Epithelial cell of prostate (primary cell): ENCODE data around the gene CAB39L.
A peak's percentile ranks its signal among the peaks of the same experiment; 100 is the strongest.

Source experiments
- DNase-seq: peaks from one replicate; pipeline ENCODE4 v3.0.0-alpha.2; 2011; ENCODE audit warnings: low read depth, low spot score
- H3K27ac ChIP-seq: fragments of 450-650 bp; 2 replicates; pipeline ENCODE4 v1.5.1; 2017; ENCODE audit warnings: mild to moderate bottlenecking

Gene CAB39L

DNA sequence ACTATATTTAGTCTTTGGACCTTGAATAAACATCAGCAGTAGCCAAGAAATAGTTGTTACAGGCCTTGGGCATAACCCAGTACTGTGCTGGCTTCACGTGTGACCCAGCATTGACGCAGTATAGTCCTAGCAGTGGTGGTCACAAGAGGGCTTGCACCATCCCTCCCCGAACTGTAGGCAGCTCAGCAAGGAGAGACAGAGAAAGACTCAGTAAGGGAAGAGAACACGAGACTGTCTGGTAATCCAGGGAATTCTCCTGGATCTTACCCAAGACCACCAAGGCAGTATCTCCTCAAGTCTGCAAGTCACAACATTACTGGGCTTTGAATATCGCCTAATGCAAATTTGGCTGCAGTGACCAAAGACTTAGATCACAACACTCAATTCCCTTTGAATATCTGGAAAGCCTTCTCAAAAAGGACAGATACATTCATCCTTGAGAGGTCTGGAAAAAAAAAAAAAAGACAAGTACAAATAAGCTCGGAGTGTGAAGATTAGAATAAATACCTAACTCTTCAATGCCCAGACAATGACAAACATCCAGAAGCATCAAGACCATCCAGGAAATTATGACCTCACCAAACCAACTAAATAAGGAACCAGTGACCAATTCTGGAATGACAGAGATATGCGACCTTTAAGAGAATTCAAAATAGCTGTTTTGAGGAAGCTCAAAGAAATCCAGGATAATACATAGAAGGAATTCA, 39.7 kb downstream of the CAB39L start:
- no peak for DNase-seq
- no peak overlapping the region for H3K27ac ChIP-seq

DNA sequence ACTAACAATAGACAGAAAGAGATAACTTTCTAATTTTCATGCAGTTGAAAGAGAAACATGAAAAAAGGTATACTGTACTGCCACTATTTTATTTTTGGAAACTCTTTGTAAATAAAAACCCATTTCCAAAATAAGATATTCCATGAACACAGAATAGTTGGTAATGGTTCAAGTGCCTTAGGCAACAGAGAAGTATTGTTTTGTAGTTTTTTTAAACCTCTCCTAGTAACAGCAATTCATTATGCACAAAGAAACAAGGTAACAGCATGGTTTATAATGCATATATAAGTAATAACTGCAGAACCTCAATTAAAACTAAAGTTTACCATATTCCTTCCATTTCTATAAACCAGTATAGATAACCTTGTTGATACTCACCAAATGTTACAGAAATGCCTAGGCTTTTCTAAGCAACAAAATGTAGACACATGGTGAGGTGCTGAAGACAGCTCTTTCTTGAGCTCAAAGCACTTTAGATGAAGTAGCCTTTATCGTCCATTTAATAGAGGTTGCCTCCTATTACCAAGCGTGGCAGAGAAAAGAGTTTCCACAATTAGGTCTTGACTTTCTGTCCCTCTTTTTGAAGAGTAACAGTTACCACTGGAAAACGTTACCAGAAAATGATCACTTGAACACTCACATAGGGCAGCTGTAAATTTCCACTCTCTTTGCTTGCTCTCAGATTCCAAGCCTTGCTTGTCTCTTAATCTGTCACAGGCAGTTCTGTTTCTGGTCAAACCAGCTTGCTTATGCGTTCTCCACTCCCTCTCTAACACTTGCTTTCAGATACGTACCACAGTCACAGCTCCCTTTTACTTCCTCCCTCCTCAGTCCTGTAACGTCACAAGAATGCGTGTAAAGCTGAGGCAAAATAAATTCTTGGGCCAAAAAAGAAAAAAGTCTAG, 42.9 kb downstream of the CAB39L start:
- H3K27ac ChIP-seq: peak overlapping the region; percentile 21
- DNase-seq: peak; percentile 55

DNA sequence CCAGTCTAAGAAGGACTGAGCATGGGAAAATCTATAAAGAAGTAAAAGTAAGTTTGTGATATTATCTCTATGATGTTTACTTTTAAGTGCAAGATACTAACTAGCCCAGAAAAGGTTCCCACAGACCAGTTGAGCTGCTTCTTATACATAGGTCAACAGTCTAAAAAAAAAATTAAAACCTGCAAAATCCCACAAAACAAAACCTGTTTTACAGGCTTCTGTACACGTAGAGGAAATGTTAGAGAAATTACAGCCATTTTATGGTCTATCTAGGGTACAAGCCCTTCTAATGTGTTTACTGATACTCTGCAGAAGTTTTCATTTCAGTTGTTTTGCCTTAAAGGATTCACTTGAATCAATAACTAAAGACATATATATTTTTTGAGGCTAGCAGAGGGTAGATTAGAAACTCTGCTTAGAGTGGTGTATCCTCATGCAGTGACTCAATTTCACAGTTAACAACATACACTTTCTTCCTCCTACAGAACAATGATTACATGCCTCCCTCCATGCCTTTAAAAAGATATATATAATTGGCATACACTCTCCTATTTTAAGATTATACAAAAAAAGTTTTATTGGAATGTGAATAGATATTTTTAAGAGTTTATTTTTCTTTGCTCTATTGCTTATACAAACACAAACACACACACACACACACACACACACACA, 43.9 kb downstream of the CAB39L start:
- peak; percentile 20 for DNase-seq
- no peak overlapping the region for H3K27ac ChIP-seq

DNA sequence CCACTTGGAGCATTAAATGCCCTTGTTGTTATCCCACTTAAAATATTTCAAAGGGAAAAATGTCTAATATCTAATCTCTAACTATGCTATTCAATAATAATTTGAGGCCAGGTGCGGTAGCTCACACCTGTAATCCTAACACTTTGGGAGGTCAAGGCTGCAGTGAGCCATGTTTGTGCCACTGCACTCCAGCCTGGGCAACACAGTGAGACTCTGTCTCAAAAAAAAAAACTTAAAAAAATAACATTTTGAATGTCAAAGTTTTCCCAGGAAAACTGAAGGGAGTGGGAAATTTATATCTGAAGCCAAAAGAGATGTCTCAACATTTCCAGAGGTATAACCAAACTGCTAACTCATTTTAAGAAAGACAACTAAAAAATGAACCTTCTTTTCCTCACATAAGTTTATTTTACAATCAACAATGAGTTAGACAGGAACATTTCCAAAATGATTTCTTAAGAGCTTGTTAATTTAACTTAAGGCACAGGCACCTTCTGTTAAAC, 47.9 kb downstream of the CAB39L start:
- H3K27ac ChIP-seq: no peak overlapping the region

DNA sequence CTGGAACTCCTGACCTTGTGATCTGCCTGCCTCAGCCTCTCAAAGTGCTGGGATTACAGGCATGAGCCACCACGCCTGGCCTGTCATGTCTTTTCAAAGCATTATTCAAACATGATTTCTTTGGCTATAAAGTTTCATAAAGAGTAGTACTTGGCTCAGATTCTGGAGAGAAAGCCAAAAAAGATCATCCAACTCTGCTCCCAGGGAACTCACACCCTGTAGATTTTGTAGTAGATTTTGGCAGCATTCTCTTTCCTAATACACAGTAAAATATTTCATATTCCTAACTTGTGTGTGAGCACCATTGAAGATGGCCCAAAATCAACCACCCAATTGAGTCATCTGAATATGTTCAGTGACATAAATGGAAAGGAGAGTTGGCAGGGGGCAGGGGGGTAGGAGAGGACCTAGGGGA, 48.4 kb downstream of the CAB39L start:
- H3K27ac ChIP-seq: no peak overlapping the region
- no peak for DNase-seq

More for the DNA sequence above, 47.9 kb downstream of the CAB39L start:
- DNase-seq: no peak

DNA sequence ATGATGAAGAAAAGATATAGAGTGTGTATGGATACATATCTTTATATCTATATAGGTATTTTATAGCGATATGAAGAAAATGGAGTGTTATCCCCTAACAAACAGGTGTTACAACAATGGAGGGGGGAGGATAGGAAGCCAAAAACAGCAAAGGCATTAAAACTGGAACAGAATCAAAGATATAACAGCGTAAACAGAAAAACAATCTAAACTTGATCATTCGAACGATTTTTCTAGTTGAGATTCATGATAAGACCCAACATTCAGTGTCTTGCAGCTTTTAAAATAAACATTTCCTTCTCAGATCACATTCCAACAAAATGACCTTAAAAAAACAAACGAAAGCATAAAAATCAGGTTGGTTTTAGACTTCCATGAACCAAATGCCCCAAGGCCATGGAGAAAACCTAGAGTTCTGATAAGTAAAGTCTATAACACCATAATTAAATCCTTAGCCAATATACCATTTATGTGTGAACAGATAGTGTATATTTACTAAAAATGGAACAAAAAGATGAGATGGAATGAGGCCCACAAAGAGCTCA, 55.7 kb downstream of the CAB39L start:
- DNase-seq: no peak
- no peak overlapping the region for H3K27ac ChIP-seq

DNA sequence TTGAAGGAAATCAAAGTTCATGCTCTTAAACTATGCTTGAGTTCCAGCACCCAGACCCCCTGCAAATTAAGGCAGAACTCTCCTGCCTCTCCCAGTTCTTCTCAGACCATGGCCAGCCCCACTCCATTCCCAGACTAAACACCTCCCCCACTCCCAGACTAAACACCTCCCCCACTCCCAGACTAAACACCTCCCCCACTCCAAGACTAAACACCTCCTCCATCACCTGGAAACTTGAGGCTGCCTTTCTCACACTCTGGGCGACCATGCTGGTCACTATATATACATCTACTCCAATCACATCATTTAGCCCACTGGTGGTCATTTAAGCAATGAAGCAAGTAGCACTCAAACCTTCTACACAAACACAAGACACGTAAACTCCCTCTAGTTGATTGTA, 57.2 kb downstream of the CAB39L start:
- no peak overlapping the region for H3K27ac ChIP-seq
- DNase-seq: no peak

DNA sequence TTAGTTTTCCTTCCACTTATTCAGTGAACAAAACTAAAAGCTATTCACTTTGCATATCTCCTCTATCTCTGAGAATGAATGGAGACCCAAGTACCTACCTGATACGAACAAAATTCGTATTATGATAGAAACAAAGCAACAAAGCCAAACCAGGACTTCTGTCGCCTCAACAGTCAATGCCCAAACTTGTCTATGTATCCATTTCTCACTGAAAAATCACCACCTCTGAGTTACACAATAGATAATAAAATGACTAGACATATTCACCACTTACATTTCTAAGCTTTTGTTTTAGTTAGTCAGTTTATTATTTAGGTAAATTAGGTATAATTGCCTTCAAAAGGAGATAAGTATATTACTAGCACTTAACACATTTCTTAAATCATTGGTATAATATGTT, 67.7 kb downstream of the CAB39L start:
- no peak for DNase-seq
- no peak overlapping the region for H3K27ac ChIP-seq

DNA sequence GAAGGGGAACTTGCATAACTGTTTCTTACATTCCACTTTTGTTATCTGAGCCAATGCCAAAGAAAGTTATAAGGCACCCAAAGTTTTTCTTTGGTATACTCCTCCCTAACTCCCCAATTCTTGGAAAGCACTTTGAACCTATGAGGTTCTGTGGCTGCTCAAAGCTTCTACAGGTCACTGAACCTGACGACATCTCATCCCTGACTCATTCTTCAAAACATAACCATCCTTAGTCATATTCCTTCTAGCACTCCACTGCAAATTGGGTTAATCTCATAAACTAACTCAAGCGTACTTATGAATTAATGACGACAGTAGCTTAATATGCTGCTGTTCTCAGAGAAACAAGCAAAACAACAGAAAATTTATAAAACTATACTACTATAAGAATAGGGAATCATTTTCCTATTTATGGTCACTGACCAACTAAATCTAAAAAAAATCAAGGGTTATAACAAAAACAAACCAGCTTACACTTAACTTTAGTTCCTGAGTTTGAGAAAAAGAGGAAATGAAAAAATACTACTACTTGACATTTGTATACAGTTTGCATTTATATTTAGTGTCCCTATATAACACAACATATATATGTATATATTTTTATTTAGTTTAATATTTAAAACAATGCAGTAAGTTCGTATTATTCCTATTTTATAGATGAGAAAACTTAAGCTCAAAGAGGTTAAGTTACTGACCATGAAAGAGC, 69.1 kb downstream of the CAB39L start:
- peak; percentile 46 for DNase-seq
- no peak overlapping the region for H3K27ac ChIP-seq

DNA sequence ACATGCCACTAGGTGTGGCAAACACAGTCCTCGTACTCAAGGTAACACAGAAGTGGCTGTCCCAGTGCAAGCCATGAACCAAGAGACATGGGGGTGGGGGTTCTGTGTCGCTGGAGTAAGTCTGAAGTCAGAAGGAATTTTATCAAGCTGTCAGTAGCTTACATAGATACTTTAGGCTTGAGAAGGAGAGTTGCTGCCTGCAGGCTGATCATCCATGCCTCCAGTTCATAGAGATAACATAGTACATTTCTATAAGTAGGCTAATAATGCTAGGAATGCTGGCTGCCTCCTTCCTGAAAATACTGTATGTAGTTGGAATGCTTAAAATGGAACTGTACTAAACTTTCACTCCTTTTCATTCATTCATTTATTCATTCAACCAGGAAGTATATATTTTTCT, 70.1 kb downstream of the CAB39L start:
- no peak overlapping the region for H3K27ac ChIP-seq
- DNase-seq: no peak

DNA sequence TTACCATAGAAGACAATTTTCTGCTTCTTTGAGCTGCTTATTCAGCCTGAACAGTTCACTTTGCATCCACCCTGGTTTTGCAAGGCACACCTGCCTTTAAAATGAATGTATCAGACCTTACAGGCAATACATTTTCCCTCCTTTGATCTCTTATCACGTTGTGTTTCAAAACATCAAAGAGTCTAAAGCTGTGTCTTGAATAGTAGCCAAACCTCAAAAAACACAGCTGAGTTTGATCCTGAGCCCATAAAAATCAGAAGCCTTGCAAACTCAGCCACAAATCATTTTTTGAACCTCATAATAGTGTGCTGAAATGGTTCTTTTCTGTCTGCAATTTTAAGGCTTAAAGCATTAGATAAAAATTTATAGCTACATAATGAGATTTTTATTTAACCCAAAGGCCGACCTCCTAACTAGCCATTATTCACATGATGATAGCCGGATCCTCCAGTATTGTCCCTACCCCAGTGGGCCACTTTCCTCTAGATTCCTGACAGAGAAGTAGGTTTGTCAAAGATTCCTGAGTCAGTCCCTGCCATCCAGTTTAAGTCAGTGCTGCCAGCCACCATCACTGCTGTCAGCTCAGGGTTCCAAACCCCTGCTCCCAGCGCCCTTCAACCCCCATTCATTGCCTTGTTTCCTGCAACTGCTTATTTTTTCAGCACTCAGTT, 71.8 kb downstream of the CAB39L start:
- DNase-seq: no peak
- no peak overlapping the region for H3K27ac ChIP-seq

DNA sequence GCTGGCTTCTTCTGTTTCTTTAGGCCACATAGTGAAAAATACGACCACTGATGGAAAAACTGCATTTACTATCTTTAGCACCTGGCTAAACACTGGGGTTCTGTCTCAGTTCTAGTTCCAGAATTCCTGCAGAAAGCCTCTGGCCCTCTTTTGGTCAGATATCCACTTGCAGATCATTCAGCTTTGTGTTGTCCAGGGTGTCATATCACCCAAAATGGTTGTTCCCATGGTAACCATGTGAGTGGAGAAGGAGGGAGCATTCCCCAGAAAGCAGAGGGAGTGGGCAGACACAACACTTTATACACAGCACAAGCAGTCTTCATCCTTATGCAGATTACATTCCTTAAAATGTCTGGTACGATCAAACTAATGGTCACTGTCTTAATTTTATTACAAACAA, 73.5 kb downstream of the CAB39L start:
- no peak for DNase-seq
- no peak overlapping the region for H3K27ac ChIP-seq

DNA sequence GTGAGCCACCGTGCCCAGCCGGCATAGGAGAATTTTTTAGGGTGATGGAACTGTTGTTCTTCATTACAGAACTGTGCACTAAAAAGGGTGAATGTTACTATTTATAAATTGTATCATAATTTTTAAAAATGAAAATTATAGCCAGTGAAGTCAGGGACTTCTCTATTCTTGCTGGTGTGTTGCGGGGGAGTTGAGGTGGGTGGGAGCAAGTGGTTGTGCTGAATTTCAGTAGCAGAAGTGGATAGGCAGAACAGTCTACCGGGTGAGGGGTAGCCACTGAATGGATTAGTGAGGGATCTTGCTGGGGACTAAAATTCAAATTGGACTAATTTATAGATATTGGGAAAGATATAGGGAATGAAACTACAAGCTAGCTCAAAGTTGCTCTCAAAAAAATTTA, 74.0 kb downstream of the CAB39L start:
- no peak overlapping the region for H3K27ac ChIP-seq
- DNase-seq: no peak

DNA sequence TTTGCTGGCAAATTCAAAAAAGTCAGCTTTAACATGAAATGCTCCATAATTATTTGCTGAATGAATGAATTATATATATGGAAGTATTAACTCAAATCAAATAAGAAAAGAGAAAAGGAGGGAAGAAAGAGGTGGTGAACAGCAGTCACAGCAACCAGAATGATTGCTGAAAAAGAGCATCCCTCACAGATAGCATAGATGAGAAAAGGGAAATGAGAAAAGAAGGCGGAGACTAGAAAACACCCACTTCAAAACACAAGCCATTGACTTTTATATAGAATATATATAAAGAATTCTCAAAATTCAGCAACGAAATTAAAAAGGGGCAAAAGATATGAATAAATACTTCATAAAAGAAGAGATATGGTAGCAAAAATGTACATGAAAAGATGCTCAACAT, 75.2 kb downstream of the CAB39L start:
- DNase-seq: no peak
- H3K27ac ChIP-seq: no peak overlapping the region

DNA sequence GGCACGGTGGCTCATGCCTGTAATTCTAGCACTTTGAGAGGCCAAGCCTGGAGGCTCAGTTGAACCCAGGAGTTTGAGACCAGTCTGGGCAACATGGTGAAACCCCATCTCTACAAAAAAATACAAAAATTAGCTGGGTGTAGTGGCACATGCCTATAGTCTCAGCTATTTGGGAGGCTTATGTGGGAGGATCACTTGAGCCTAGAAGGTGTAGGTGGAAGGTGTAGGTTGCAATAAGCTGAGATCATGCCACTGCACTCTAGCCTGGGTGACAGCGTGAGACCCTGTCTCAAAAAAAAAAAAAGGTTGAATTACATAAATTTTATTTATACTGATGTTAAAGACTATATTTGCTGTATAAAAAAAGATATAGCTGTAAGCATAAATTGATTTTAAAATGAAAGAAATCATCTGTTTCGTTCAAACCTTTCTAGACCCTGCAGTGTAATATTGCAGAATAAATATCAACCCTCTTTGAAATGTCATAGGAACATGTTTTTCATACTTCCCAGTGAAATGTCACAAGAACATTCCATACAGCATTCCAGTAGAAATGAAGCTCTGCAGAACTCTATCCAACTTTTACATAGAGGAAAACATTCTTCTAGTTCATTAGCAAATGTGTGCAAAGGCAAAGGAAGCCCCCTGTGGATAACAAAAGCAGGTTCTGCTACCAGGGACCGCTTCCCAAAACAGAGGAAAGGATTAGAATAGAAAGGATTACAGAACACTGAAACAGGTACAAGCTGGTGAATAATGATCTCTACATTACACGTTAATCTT, 76.0 kb downstream of the CAB39L start:
- DNase-seq: no peak
- H3K27ac ChIP-seq: no peak overlapping the region

DNA sequence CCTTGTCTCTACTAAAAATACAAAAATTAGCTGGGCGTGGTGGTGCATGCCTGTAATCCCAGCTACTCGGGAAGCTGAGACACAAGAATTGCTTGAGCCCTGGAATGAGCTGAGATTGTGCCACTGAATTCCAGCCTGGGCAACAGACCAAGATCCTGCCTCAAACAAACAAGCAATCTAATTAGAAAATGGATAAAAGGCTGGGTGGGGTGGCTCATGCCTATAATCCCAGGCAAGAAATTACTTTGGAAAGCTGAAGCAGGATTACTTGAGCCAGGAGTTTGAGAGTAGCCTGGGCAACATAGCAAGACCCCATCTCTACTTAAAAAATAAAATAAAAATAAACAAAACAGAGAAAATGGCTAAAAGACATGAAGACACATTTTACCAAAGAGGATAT, 77.0 kb downstream of the CAB39L start:
- no peak for DNase-seq
- H3K27ac ChIP-seq: no peak overlapping the region

DNA sequence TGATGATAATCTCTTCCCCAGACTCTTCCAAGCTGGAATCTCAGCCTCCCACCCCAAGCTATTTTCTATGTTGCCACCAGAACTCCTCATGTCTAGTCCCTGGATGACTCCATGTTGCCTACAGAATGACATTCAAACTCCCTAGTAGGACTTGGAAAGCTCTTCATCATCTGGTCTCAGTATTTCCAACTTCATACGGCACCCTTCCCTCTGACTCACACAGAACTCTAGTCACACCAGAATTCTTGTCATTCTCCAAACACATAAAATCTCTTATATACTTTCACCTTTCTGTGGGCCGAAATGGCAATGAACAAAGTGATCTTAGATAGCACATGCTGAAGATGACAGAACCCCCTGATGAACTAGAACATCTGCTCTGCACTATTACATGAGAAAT, 86.2 kb downstream of the CAB39L start:
- no peak overlapping the region for H3K27ac ChIP-seq

DNA sequence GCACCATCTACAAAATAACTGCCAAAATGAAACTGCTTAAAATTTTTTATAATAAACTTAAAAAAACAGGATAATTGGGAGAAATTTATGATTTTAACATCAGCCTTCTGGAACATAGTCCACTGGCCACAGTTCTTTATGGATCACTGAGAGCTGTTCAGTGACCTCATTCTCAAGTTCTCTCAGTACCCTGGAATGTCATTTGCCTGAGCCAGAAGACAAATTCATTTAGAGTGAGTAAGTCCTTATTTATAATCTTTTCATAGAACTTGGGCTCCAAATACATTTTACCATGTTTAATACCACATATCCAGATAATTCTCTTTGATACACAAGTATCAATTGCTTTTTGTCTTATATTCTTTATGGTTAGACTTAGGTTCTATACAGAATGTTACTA, 87.6 kb downstream of the CAB39L start:
- DNase-seq: no peak
- H3K27ac ChIP-seq: no peak overlapping the region

More for the DNA sequence above, 86.2 kb downstream of the CAB39L start:
- DNase-seq: no peak

DNA sequence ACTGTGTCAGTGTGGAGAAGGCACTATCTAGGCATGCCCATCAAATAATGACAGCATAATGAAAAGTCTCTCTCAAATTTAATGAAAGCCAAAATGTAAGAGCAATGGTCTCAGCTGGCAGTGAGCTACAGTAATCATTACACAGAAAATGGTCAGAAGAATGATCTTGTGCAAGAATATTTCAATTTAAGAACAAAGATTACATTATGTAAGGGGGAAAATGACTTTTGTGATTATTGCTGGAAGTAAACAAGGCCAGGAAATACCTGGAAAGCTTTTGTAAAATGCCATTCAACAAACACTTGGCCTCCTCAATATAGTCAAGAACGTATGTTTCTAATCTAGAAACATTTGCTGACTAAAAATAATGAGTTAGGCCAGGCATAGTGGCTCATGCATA, 89.1 kb downstream of the CAB39L start:
- H3K27ac ChIP-seq: no peak overlapping the region
- DNase-seq: no peak
